Inferior parietal cortex (tissue), 1 donor: ENCODE data around the gene ANKRD42.
A peak's percentile ranks its signal among the peaks of the same experiment; 100 is the strongest.

ENCODE experiments used
- DNase-seq: peaks from one replicate; pipeline ENCODE4 v3.0.0-alpha.2; 2016; ENCODE audit errors: extremely low spot score

Gene ANKRD42

GRCh38 chr11:83193315-83194280 lies at the start of gene ANKRD42:
TSS of gene ANKRD42 (plus strand) at chr11:83193712. CDS start at chr11:83194671, 959 bp downstream.
- DNase-seq: peak; percentile 98

DNA sequence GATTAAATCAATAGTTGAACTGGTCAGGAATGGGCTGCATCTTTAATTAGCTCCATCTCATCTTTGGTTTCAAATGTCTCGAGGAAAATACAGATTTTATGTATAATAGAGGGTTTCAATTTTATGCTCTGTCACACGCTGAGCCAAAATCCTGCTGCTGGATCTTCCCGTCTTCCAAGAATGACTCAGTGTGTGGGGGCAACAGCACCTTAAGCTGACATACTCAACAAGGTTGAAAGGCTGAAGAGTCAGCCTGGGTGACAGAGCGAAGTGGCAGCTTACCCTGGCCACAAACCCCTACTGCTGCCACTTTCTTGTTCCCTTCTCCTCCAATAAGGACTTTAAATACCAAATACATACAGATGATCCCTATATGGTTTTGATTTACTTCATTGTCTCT lies 45.6 kb upstream of the ANKRD42 start:
- DNase-seq: no peak

DNA sequence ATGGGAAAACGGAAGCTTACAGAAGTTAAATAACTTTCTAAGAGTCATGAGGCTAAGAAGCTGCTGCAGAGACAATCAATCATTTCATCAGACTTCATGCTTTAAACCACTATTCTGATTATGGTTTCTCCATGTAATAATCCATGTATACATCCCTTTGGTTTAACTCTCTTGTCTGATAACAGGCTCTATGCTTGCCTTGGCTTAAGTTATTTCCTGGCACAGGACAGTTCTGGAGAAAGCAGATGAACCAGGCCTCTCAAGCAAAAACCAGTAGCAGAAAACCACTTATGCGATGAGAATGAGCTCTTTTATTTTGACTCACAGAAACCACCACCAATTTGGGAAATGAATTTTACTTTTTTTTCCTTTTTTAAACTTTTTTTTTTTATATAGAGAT lies 43.1 kb upstream of the ANKRD42 start:
- DNase-seq: no peak

DNA sequence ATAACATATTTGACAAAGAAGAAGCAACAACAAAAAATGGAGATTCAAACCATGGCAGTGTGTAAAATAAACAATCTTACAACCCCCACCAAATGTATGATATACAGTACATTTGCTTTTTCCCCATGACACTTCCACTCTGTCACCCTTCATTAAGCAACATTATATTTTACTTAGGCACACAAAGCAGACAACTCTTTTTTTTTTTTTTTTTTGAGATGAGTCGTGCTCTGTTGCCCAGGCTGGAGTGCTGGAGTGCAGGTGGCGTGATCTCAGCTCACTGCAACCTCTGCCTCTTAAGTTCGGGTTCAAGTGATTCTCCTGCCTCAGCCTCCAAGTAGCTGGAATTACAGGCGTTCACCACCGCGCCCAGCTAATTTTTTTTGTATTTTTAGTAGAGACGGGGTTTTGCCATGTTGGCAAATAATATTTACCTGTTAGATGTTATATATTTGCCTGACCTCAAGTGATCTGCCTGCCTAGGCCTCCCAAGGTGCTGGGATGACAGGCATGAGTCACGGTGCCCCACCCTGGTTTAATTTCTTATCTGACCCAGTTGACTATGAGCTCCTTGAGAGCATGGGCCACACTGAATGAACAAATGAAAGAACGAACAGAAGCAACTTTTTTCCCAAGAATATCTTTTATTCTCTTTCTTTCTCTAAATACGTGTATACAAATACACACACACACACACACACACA lies 42.1 kb upstream of the ANKRD42 start:
- DNase-seq: no peak

DNA sequence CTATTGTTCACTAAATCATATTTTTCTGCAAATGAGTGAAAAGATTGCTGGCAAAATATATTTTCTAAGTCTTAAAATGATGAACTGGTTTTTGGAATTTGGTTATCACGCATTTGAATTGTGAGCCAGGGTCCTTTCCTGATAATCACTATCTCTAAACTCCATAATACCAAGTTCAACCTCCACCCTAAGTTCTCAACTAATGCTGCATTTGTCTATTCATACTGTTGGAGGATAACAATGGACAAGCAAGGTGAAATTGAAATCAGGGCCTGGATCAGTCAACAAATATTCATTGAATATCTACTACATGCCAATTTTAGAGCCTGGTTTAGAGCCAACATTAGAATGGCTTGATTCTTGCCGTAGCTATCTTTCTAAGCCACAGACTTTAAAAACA lies 41.2 kb upstream of the ANKRD42 start:
- DNase-seq: no peak

DNA sequence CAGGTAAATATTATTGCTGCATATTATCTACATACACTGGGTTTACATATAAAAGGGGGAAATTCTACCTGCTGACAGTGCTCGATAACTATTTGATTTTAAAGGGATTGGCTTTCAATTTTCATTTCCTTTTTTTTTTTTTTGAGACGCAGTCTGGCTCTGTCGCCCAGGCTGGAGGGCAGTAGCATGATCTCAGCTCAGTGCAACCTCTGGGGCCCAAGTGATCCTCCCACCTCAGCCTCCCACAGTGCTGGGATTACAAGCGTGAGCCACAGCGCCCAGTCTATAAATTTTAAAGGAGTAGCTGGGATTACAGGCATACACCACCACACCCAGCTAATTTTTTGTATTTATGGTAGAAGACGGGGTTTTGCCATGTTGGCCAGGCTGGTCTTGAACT lies 39.7 kb upstream of the ANKRD42 start:
- no peak for DNase-seq

DNA sequence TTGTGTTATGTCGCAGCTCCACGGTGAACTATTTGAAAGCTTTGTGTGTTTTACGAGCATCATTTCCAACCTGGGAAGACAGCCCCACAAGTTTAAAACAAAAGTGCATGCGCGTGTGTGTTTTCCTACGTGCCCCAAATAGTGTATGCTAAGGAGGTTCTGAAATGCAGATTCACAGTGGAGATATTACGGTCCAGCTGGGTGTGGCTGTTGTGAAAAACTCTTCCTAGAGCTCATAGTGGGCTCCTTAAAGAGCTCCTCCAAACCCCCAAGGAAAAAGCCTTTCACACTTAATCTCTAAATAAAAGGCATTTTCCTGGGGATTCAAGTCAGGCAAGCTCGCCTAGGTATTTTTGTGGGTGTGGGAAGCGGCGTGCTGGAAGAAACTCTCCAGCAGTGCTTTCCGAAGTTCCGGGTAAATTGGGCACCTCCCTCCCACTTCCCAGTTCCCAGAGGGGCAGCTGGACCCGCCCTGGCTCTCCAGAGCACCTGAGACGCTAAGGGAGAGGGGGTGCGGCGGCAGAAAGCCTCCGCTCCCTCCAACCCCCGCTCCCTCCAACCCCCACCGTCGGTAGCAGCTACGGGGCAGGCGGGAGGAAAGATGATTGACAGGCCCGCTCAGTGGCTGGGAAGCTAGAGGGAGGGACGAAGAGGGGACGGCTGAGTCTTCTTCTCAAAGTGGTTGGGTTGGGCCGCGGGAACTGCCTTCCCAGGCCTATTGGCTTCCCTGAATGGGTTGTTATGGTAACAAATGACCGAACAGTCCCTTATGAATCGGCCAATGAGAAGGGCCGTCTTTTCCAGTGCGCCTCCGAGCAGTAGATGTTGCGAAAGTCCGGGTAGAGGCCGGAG lies 37.1 kb upstream of the ANKRD42 start:
- DNase-seq: peak; percentile 99

DNA sequence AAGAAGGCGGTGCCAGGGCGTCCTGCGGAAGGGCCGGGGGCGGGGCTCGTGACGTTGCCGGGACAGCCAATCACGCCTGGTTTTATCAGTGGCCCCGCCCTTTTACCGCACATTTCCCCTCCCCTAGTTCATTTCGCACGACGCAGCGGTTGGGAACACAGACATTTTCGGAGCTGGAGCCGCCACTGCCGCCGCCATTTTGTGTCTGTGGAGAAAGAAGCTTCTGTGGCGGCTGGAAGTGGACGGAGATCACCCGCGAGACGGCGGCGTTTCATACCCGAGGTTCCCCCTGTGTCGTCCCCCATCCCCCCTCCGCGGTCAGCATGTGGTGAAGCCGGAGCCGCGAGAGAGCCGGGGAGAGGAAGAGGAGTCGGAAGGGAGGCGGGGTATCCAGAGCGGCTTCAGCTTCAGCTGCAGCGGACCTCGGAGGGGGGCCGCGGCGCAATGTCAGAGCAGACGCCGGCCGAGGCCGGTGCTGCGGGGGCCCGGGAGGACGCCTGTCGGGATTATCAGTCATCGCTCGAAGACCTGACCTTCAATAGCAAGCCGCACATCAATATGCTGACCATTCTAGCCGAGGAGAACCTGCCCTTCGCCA lies 36.4 kb upstream of the ANKRD42 start, which contains the start of gene PCF11:
PCF11 (plus strand) TSS at position 136 of the 598 bp plus-strand sequence; CDS start at position 445, 309 bp downstream.
- no peak for DNase-seq

DNA sequence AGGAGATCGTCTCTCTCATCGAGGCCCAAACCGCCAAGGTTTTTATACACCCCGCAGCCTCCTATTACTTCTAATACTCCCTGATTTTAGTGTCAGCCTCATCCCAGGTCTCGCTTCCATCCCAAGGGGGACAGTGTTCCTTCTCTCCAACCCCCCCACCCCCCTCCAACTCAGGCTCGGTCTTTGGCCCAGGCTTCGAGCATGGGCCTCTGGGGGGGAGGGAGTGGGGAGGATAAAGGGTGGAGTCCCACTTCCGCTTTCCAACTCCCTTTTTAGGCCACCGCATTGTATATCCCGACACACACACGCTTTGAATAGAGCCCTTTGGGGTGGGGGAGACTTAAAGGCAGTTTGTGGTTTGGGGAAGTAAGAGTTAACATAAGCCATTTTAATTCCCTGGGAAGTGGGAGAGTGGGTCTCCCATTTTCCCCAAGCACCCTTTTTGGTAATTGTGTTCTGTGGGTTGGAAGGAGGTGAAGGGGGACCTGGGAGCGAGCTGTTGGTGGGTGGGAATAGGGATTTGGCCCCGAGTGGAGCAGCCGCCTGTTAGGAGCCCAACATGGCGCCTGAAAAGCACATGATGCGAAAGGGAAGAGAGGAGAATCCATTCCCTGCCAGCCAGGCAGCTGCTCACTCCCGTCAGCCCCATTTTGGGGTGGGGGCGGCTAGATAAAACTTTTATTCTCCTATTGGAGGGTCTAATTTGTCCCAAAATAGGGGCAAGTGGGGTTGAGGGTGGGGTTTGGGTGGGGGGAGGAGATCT lies 35.7 kb upstream of the ANKRD42 start:
- peak; percentile 76 for DNase-seq

- no peak for DNase-seq
Measured at GRCh38 chr11:83158357-83158786, 35.1 kb upstream of the ANKRD42 start.

- no peak for DNase-seq
Measured at GRCh38 chr11:83158965-83159901, 34.3 kb upstream of the ANKRD42 start.

DNA sequence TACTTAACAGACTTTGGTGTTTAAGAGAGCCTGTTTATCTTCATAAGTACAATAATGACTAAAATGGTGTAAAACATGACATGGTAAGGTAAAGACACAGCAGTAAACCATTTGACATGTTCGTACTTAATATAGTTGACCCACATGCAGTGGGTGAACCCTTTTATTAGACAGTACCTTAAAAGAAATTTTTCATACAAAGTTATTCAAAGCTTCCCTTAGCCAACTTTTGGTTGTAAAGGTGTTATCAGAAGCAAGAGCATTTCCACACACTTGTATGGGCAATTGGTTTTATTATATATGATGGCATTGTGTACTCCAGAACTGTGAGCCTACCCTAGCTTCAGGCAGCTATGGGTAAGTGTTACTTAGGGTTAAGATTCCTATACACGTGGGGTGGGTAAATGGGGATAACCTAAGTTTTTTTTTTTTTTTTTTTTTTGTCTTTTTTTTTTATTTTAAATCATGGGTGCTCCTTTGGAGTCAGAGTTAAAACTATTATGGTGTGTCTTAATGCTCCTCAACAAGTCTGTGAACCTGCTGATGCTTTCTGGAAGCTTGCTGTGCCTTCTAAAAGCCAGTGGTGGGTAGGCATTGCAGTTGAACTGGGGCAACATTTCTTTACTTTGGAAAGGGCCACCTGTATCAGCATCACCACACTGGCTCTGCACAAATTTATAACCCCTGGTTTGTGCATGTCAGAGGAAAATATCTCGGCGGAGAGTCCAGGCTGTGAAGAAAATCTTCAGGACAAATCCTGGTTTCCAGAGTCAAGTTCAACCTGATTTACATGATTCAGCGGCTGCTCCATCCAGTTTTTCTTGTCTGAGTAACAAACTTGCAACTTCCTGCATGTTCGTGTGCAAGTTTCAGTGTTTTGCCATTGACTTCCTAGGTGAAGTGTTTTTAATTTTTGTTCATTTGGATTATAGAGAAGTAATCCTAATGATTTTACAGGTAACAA lies 33.3 kb upstream of the ANKRD42 start:
- no peak for DNase-seq

DNA sequence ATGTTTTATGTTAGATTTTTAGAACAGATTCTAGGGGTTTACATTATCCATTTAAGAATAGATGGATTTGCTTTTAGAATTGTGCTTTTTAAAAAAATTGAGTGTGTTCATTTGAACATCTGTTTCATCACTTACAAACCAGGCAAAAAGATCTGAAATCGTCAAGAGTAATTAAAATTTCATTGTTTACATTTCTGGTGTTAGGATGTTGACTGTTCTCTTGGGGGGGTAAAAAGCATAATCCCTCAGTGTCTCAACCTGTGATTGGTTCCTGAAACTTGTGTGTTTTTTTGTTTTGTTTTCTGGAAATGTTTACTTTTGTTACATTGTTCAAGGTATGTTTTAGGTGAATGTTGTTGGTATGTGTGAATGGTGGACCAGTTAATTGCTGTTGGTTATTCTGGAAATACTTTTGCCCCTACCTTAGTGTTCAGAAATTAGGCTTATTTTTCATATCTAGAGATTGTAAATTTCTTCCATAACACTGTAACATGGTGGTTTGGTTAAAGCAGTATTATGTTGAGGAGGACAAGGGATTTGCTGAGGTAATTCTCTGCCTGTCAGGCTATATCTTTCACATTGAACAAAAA lies 31.8 kb upstream of the ANKRD42 start:
- no peak for DNase-seq

GRCh38 chr11:83162377-83162776 lies 31.1 kb upstream of the ANKRD42 start:
- DNase-seq: no peak

GRCh38 chr11:83166193-83166866 lies 27.2 kb upstream of the ANKRD42 start:
- no peak for DNase-seq

DNA sequence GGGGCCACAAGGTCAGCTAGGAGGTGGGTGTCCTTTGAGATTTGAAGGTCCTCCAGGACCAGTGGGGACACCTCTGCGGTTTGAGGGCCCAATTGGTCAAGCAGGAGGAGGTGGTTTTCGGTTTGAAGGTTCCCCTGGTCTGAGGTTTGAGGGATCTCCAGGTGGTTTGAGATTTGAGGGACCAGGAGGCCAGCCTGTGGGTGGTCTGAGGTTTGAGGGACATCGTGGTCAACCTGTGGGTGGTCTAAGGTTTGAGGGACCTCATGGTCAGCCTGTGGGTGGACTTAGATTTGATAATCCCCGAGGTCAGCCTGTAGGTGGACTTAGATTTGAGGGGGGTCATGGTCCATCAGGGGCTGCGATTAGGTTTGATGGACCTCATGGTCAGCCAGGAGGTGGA lies 24.8 kb upstream of the ANKRD42 start:
- DNase-seq: no peak

DNA sequence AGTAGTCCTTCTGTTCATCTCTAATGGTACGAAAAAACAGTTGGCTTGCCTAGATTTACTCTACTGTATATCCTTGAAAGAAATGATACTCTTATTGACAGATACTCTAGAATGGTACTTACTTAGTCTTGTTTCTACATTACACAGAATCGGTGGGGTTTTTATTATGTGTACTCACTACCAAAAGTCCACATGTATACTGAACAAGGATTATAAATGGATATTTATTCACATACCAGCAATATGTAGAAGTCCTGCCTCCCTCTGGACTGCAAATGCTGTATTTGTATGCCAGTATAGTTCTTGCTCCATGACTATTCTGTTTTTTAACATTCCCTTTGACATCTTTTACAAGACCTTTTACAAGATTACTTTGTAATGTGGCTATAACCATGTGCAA lies 22.6 kb upstream of the ANKRD42 start:
- DNase-seq: no peak
